HepG2 (cell line): ENCODE data around the gene TMEM33. TPM values are rescaled to one million over a fixed set of nuclear protein-coding genes. Genes with fewer than 3 reads are reported as not detected.

Experiments used
- ARHGAP35 ChIP-seq: sonication (generic); formaldehyde crosslinking; IDR thresholded peaks from 2 replicates; pipeline ENCODE4 v1.9.0; 2022; ENCODE audit warnings: mild to moderate bottlenecking, inconsistent platforms, moderate library complexity, missing genetic modification reagents, borderline replicate concordance
- EZH2 ChIP-seq: conservative IDR thresholded peaks from 2 replicates; pipeline ENCODE4 v1.6.1; 2012; ENCODE audit warnings: mild to moderate bottlenecking, low read depth, low read length, moderate library complexity
- FOXA3 ChIP-seq: IDR thresholded peaks from 2 replicates; pipeline ENCODE4 v1.6.1; 2016; ENCODE audit warnings: missing genetic modification reagents, missing compliant biosample characterization
- GTF2F1 ChIP-seq: fragments of 150-350 bp; IDR thresholded peaks from 2 replicates; pipeline ENCODE4 v1.6.1; 2014; ENCODE audit warnings: low read length
- HOXD1 ChIP-seq: sonication (generic); formaldehyde crosslinking; IDR thresholded peaks from 2 replicates; pipeline ENCODE4 v1.5.0; 2020; ENCODE audit warnings: missing genetic modification reagents
- ISX ChIP-seq: sonication (generic); formaldehyde crosslinking; conservative IDR thresholded peaks from 2 replicates; pipeline ENCODE4 v1.5.0; 2020; ENCODE audit warnings: missing genetic modification reagents
- JUND ChIP-seq: sonication (generic); formaldehyde crosslinking; IDR thresholded peaks from 2 replicates; pipeline ENCODE4 v1.8.0; 2022; ENCODE audit warnings: mild to moderate bottlenecking, missing genetic modification reagents
- KDM1A ChIP-seq: IDR thresholded peaks from 2 replicates; pipeline ENCODE4 v1.6.1; 2016; ENCODE audit warnings: missing compliant biosample characterization
- KLF11 ChIP-seq: IDR thresholded peaks from 2 replicates; pipeline ENCODE4 v1.6.1; 2016; ENCODE audit warnings: missing compliant biosample characterization
- KLF6 ChIP-seq: IDR thresholded peaks from 2 replicates; pipeline ENCODE4 v1.8.0; 2016; ENCODE audit warnings: missing biosample characterization, missing genetic modification reagents
- LCORL ChIP-seq, 2 experiments: fragments of 450-650 bp in 1 of 2; sonication (generic) in 1 of 2; formaldehyde crosslinking in 1 of 2; IDR thresholded peaks; 2 replicates each; pipeline versions ENCODE4 v1.5.0 to v1.6.1; 2017 to 2020; ENCODE audit warnings: antibody characterized with exemption in 1 of 2, missing genetic modification reagents in 1 of 2
- NR2C2 ChIP-seq: sonication (generic); formaldehyde crosslinking; IDR thresholded peaks from 2 replicates; pipeline ENCODE4 v1.4.0; 2020; ENCODE audit warnings: missing genetic modification reagents, mild to moderate bottlenecking, moderate library complexity, borderline replicate concordance
- POLR2AphosphoS5 ChIP-seq: IDR thresholded peaks from 2 replicates; pipeline ENCODE4 v1.6.1; 2012; ENCODE audit warnings: low read depth, low read length
- RXRA ChIP-seq: sonication (generic); formaldehyde crosslinking; IDR thresholded peaks from 2 replicates; pipeline ENCODE4 v1.5.1; 2020; ENCODE audit warnings: missing genetic modification reagents
- SCMH1 ChIP-seq: sonication (generic); formaldehyde crosslinking; IDR thresholded peaks from 2 replicates; pipeline ENCODE4 v1.9.0; 2021; ENCODE audit warnings: missing genetic modification reagents, mild to moderate bottlenecking, borderline replicate concordance
- SIX1 ChIP-seq: sonication (generic); formaldehyde crosslinking; IDR thresholded peaks from 2 replicates; pipeline ENCODE4 v1.4.0; 2020; ENCODE audit warnings: missing genetic modification reagents, borderline replicate concordance
- TMF1 ChIP-seq: sonication (generic); formaldehyde crosslinking; IDR thresholded peaks from 2 replicates; pipeline ENCODE4 v1.8.1; 2022; ENCODE audit warnings: low read depth, missing genetic modification reagents
- TSC22D2 ChIP-seq: sonication (generic); formaldehyde crosslinking; IDR thresholded peaks from 2 replicates; pipeline ENCODE4 v1.5.1; 2020; ENCODE audit warnings: missing genetic modification reagents, mild to moderate bottlenecking, borderline replicate concordance
- ZKSCAN8 ChIP-seq: IDR thresholded peaks from 2 replicates; pipeline ENCODE4 v1.6.1; 2016; ENCODE audit warnings: borderline replicate concordance, missing genetic modification reagents, missing compliant biosample characterization
- ZSCAN29 ChIP-seq: sonication (generic); formaldehyde crosslinking; conservative IDR thresholded peaks from 2 replicates; pipeline ENCODE4 v1.4.0; 2020; ENCODE audit warnings: mild to moderate bottlenecking, missing genetic modification reagents
- polyA plus RNA-seq, 8 experiments: library from polyadenylated mRNA; depleted of rRNA in 3 of 8; stranded (reverse) in 7 of 8; unstranded in 1 of 8; fragments of >200 nt; fragmentation: Illumina TruSeq in 4 of 8; extraction: Trizol in 4 of 8; gene quantifications; 2 replicates each; pipeline versions ENCODE4 v1.2.1 to v1.2.3, GENCODE V29; 2011 to 2016; ENCODE audit warnings: low read depth in 4 of 8, missing spikeins in 1 of 8, mixed read lengths in 1 of 8; ENCODE audit not compliant: insufficient read depth in 1 of 8
- total RNA-seq, 5 experiments: library from RNA; depleted of rRNA; stranded (reverse); fragments of >200 nt; fragmentation: Illumina TruSeq; extraction: Trizol; gene quantifications; 2 replicates each; pipeline ENCODE4 v1.2.3, GENCODE V29; 2016; ENCODE audit warnings: low read depth in 1 of 5
- TF ChIP-seq, protein P1 (sequence below): sonication (generic); formaldehyde crosslinking; IDR thresholded peaks from 2 replicates; pipeline ENCODE4 v1.4.0; 2020; ENCODE audit warnings: missing genetic modification reagents
- TF ChIP-seq, protein P2 (sequence below): sonication (generic); formaldehyde crosslinking; IDR thresholded peaks from 2 replicates; pipeline ENCODE4 v1.5.0; 2020; ENCODE audit warnings: mild to moderate bottlenecking, missing genetic modification reagents
- TF ChIP-seq, protein P3 (sequence below): sonication (generic); formaldehyde crosslinking; IDR thresholded peaks from 2 replicates; pipeline ENCODE4 v1.4.0; 2020; ENCODE audit warnings: missing genetic modification reagents
- TF ChIP-seq, protein P4 (sequence below): IDR thresholded peaks from 2 replicates; pipeline ENCODE4 v1.6.1; 2016

Gene TMEM33
- total and polyA plus RNA-seq, 2 of the 13 experiments (the other 11 are each of a cell fraction or from before 2014, with no cell fraction given), result 36.1 to 66.6 TPM

DNA sequence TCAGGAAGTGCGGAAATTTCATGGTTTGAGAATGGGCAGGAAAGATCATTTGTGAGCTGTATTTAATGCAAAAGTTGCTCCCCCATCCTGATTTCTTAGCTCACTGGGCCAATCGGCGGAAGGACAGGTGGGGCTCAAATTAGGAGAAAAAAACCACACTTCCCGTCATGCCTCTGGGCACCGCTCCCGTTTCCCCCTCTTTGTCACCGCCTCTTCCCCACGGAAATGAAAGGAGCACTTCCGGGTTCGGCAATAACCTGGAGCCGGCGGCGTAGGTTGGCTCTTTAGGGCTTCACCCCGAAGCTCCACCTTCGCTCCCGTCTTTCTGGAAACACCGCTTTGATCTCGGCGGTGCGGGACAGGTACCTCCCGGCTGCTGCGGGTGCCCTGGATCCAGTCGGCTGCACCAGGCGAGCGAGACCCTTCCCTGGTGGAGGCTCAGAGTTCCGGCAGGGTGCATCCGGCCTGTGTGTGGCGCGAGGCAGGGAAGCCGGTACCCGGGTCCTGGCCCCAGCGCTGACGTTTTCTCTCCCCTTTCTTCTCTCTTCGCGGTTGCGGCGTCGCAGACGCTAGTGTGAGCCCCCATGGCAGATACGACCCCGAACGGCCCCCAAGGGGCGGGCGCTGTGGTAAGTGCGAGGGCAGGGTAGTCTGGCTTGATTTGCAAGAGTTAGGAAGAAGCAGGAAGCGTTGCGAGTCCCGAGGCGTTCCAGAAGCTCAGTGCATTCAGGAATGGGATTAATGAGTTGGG, at the start of gene TMEM33 (continued):
- TF ChIP-seq NR2C2 (peak; percentile 100), GTF2F1 (no peak), POLR2AphosphoS5 (peak; percentile 89), RXRA (CRISPR knock-in tag) (peak; percentile 60), SIX1 (CRISPR knock-in tag) (no peak), KLF11 (CRISPR knock-in tag) (no peak), JUND (CRISPR knock-in tag) (no peak; the same call in 1 of the 2 replicates), FOXA3 (CRISPR knock-in tag) (no peak), ZSCAN29 (CRISPR knock-in tag) (no peak), LCORL (IDR thresholded peaks at IDR 0.05) (no peak), LCORL (CRISPR knock-in tag; IDR thresholded peaks at IDR 0.05) (0 out of 2 replicates have a peak, but pooled peaks have one; percentile 48), SCMH1 (CRISPR knock-in tag) (no peak), ISX (0 out of 2 replicates have a peak, but pooled peaks have one; percentile 26), TMF1 (CRISPR knock-in tag) (no peak), HOXD1 (no peak), KDM1A (CRISPR knock-in tag) (no peak), ZKSCAN8 (CRISPR knock-in tag) (peak; percentile 25; the same call in 1 of the 2 replicates), TSC22D2 (CRISPR knock-in tag) (no peak; the same call in 1 of the 2 replicates), KLF6 (peak; percentile 44; the same call in 1 of the 2 replicates), ARHGAP35 (CRISPR knock-in tag) (peak; percentile 76; the same call in 1 of the 2 replicates), EZH2 (no peak)
- TF ChIP-seq, protein P1, sequence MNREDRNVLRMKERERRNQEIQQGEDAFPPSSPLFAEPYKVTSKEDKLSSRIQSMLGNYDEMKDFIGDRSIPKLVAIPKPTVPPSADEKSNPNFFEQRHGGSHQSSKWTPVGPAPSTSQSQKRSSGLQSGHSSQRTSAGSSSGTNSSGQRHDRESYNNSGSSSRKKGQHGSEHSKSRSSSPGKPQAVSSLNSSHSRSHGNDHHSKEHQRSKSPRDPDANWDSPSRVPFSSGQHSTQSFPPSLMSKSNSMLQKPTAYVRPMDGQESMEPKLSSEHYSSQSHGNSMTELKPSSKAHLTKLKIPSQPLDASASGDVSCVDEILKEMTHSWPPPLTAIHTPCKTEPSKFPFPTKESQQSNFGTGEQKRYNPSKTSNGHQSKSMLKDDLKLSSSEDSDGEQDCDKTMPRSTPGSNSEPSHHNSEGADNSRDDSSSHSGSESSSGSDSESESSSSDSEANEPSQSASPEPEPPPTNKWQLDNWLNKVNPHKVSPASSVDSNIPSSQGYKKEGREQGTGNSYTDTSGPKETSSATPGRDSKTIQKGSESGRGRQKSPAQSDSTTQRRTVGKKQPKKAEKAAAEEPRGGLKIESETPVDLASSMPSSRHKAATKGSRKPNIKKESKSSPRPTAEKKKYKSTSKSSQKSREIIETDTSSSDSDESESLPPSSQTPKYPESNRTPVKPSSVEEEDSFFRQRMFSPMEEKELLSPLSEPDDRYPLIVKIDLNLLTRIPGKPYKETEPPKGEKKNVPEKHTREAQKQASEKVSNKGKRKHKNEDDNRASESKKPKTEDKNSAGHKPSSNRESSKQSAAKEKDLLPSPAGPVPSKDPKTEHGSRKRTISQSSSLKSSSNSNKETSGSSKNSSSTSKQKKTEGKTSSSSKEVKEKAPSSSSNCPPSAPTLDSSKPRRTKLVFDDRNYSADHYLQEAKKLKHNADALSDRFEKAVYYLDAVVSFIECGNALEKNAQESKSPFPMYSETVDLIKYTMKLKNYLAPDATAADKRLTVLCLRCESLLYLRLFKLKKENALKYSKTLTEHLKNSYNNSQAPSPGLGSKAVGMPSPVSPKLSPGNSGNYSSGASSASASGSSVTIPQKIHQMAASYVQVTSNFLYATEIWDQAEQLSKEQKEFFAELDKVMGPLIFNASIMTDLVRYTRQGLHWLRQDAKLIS (CRISPR knock-in tag), result no peak
- TF ChIP-seq, protein P2, sequence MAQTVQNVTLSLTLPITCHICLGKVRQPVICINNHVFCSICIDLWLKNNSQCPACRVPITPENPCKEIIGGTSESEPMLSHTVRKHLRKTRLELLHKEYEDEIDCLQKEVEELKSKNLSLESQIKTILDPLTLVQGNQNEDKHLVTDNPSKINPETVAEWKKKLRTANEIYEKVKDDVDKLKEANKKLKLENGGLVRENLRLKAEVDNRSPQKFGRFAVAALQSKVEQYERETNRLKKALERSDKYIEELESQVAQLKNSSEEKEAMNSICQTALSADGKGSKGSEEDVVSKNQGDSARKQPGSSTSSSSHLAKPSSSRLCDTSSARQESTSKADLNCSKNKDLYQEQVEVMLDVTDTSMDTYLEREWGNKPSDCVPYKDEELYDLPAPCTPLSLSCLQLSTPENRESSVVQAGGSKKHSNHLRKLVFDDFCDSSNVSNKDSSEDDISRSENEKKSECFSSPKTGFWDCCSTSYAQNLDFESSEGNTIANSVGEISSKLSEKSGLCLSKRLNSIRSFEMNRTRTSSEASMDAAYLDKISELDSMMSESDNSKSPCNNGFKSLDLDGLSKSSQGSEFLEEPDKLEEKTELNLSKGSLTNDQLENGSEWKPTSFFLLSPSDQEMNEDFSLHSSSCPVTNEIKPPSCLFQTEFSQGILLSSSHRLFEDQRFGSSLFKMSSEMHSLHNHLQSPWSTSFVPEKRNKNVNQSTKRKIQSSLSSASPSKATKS (CRISPR knock-in tag), result no peak
- TF ChIP-seq, protein P3, sequence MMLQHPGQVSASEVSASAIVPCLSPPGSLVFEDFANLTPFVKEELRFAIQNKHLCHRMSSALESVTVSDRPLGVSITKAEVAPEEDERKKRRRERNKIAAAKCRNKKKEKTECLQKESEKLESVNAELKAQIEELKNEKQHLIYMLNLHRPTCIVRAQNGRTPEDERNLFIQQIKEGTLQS (CRISPR knock-in tag), result 0 out of 2 replicates have a peak, but pooled peaks have one; percentile 10
- TF ChIP-seq, protein P4, sequence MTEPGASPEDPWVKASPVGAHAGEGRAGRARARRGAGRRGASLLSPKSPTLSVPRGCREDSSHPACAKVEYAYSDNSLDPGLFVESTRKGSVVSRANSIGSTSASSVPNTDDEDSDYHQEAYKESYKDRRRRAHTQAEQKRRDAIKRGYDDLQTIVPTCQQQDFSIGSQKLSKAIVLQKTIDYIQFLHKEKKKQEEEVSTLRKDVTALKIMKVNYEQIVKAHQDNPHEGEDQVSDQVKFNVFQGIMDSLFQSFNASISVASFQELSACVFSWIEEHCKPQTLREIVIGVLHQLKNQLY (CRISPR knock-in tag), result no peak
